ENCODE data around the gene TTLL10. TPM values are rescaled to one million over a fixed set of nuclear protein-coding genes. Genes with fewer than 3 reads are reported as not detected.

TTLL10 gene
- total RNA-seq, 4 donors from 2014 or later = 0.19 to 0.44 TPM; not detected in 2

GRCh38 chr1:1136547-1137230 lies 37.0 kb upstream of the TTLL10 start:
- peak overlapping the region; percentile 9 to 60 (median 26) for H3K4me3 ChIP-seq
- intact Hi-C loops (cut with DNase I) = no loop called here
- peaks cover 0 to 52% (median 5%) of the 10 kb centered on the region in 4 donors for H3K27me3 ChIP-seq
- DNase-seq = no peak
- TF ChIP-seq CTCF (IDR thresholded peaks at IDR 0.05) (no peak), POLR2A (IDR thresholded peaks at IDR 0.05) (no peak)
- H3K4me1 ChIP-seq = peaks cover 13 to 37% (median 17%) of the 10 kb centered on the region in 3 donors
- H3K36me3 ChIP-seq = no peaks in the 10 kb centered on the region
- H3K27ac ChIP-seq = peak overlapping the region in 2 of 4 donors; percentile 6 to 55
- no CpG with 5 or more reads among the region's 48 CpGs for WGBS, 2 donors
- H3K9me3 ChIP-seq = no peaks in the 10 kb centered on the region

GRCh38 chr1:1137256-1138045 lies 36.2 kb upstream of the TTLL10 start:
- 19 to 24% methylated on average over 6 to 7 of the region's 36 CpGs for WGBS, 2 donors

GRCh38 chr1:1140673-1141072 lies 33.0 kb upstream of the TTLL10 start:
- no peak for DNase-seq

More at GRCh38 chr1:1137256-1138045, 36.2 kb upstream of the TTLL10 start:
- TF ChIP-seq CTCF (IDR thresholded peaks at IDR 0.05) = no peak
- no peak for TF ChIP-seq POLR2A (IDR thresholded peaks at IDR 0.05)
- intact Hi-C loops (cut with DNase I) = no loop called here
- Histone ChIP-seq H3K4me3 (peak overlapping the region; percentile 9 to 60 (median 26)), H3K27ac (peak overlapping the region in 2 of 4 donors; percentile 6 to 55), H3K4me1 (peaks cover 13 to 36% (median 17%) of the 10 kb centered on the region in 3 donors), H3K9me3 (no peaks in the 10 kb centered on the region), H3K27me3 (peaks cover 0 to 53% (median 5%) of the 10 kb centered on the region in 4 donors), H3K36me3 (no peaks in the 10 kb centered on the region)
- no peak for DNase-seq

GRCh38 chr1:1141244-1141910 lies 32.3 kb upstream of the TTLL10 start:
- peaks cover 23 to 42% (median 35%) of the 10 kb centered on the region in 3 donors for H3K4me1 ChIP-seq
- H3K4me3 ChIP-seq = no peak overlapping the region
- no CpG with 5 or more reads among the region's 25 CpGs for WGBS, 2 donors
- H3K36me3 ChIP-seq = no peaks in the 10 kb centered on the region
- DNase-seq = no peak
- peaks cover 0 to 70% (median 5%) of the 10 kb centered on the region in 4 donors for H3K27me3 ChIP-seq
- H3K27ac ChIP-seq = no peak overlapping the region
- intact Hi-C loops (cut with DNase I) = no loop called here
- no peaks in the 10 kb centered on the region for H3K9me3 ChIP-seq
- no peak for TF ChIP-seq POLR2A (IDR thresholded peaks at IDR 0.05)
- TF ChIP-seq CTCF (IDR thresholded peaks at IDR 0.05) = no peak

More at GRCh38 chr1:1140673-1141072, 33.0 kb upstream of the TTLL10 start:
- TF ChIP-seq CTCF (IDR thresholded peaks at IDR 0.05) = no peak
- no peak for TF ChIP-seq POLR2A (IDR thresholded peaks at IDR 0.05)
- Histone ChIP-seq H3K27ac (no peak overlapping the region), H3K4me1 (peaks cover 23 to 49% (median 36%) of the 10 kb centered on the region in 3 donors), H3K27me3 (peaks cover 0 to 70% (median 5%) of the 10 kb centered on the region in 4 donors), H3K4me3 (no peak overlapping the region), H3K9me3 (no peaks in the 10 kb centered on the region), H3K36me3 (no peaks in the 10 kb centered on the region)
- 27 to 31% methylated on average over 11 to 13 of the region's 18 CpGs for WGBS, 2 donors
- intact Hi-C loops (cut with DNase I) = no loop called here

Data from esophagus squamous epithelium (tissue), 5 donors.